Breast epithelium (tissue), 4 donors: ENCODE measurements around the gene PDGFC. TPM values are rescaled to one million over a fixed set of nuclear protein-coding genes. Genes with fewer than 3 reads are reported as not detected.

Experiments used
- DNase-seq, 2 donors: peaks; one replicate each; pipeline ENCODE4 v3.0.0-alpha.2; 2019; ENCODE audit warnings: low spot score in 2 of 2
- H3K27ac ChIP-seq, 2 donors: fragments of 200-600 bp; sonication (generic) in 1 of 2; one replicate each; pipeline ENCODE4 v1.5.1; 2016 to 2019; ENCODE audit warnings: mild to moderate bottlenecking in 1 of 2
- H3K27me3 ChIP-seq, 2 donors: fragments of 200-600 bp; sonication (generic) in 1 of 2; one replicate each; pipeline versions ENCODE4 v1.5.1 to v1.6.0; 2017 to 2019; ENCODE audit warnings: control low read depth in 1 of 2, mild to moderate bottlenecking in 1 of 2
- H3K36me3 ChIP-seq: fragments of 200-600 bp; one replicate; pipeline ENCODE4 v1.5.1; 2019
- H3K4me1 ChIP-seq, 2 donors: fragments of 200-600 bp; sonication (generic); one replicate each; pipeline ENCODE4 v1.5.1; 2016 to 2019; ENCODE audit warnings: control low read depth in 1 of 2
- H3K4me3 ChIP-seq, 3 donors: fragments of 200-600 bp; sonication (generic); 1 replicate in 2 of 3; 2 replicates in 1 of 3; pipeline ENCODE4 v1.5.1; 2016 to 2019; ENCODE audit warnings: mild to moderate bottlenecking in 3 of 3, moderate library complexity in 2 of 3
- H3K9me3 ChIP-seq, 2 donors: fragments of 200-600 bp; sonication (generic) in 1 of 2; one replicate each; pipeline ENCODE4 v1.5.1; 2016 to 2019; ENCODE audit warnings: control low read depth in 1 of 2
- CTCF ChIP-seq, 3 donors: fragments of 450-650 bp; IDR thresholded peaks; one replicate each; pipeline ENCODE4 v1.5.1; 2016 to 2017; ENCODE audit warnings: antibody characterized with exemption in 3 of 3, mild to moderate bottlenecking in 3 of 3, moderate library complexity in 3 of 3
- POLR2A ChIP-seq: fragments of 450-650 bp; IDR thresholded peaks from one replicate; pipeline ENCODE4 v1.6.1; 2016; ENCODE audit warnings: antibody characterized with exemption, mild to moderate bottlenecking, moderate library complexity
- POLR2AphosphoS5 ChIP-seq, 3 donors: sonication (generic); formaldehyde crosslinking; IDR thresholded peaks; one replicate each; pipeline ENCODE4 v1.6.1; 2017; ENCODE audit warnings: antibody characterized with exemption in 3 of 3
- intact Hi-C: fragments of 100-400 bp; cut with DNase I; formaldehyde crosslinking; loops from one replicate; pipeline ENCODE4 v1.15.1; 2023; ENCODE audit warnings: low total_unique reads
- total RNA-seq, 3 donors: library from RNA; depleted of rRNA; stranded (reverse); fragments of >200 nt; gene quantifications; one replicate each; pipeline ENCODE4 v1.1.0, GENCODE V29; 2016

The PDGFC gene
- total RNA-seq, 3 donors from 2014 or later: 32.4 to 59.7 (median 54.4) TPM

GRCh38 chr4:156962528-156962974 is 9.0 kb downstream of the PDGFC start:
- H3K36me3 ChIP-seq: no peaks in the 10 kb centered on the region
- no peaks in the 10 kb centered on the region for H3K27me3 ChIP-seq
- DNase-seq: no peak
- intact Hi-C loops: no loop called here
- no peaks in the 10 kb centered on the region for H3K4me1 ChIP-seq
- TF ChIP-seq CTCF (IDR thresholded peaks at IDR 0.05): no peak
- TF ChIP-seq POLR2AphosphoS5 (IDR thresholded peaks at IDR 0.05): no peak
- TF ChIP-seq POLR2A: no peak
- no peak overlapping the region for H3K4me3 ChIP-seq
- no peak overlapping the region for H3K27ac ChIP-seq
- H3K9me3 ChIP-seq: no peaks in the 10 kb centered on the region

GRCh38 chr4:156962058-156962358 is 9.6 kb downstream of the PDGFC start:
- Histone ChIP-seq H3K36me3 (no peaks in the 10 kb centered on the region), H3K27ac (no peak overlapping the region), H3K4me1 (no peaks in the 10 kb centered on the region), H3K9me3 (no peaks in the 10 kb centered on the region), H3K4me3 (no peak overlapping the region), H3K27me3 (no peaks in the 10 kb centered on the region)
- DNase-seq: no peak
- no peak for TF ChIP-seq POLR2AphosphoS5 (IDR thresholded peaks at IDR 0.05)
- no peak for TF ChIP-seq CTCF (IDR thresholded peaks at IDR 0.05)
- TF ChIP-seq POLR2A: no peak
- intact Hi-C loops: no loop called here

GRCh38 chr4:156961196-156962057 is 10.2 kb downstream of the PDGFC start:
- no peak for TF ChIP-seq POLR2A
- TF ChIP-seq CTCF (IDR thresholded peaks at IDR 0.05): no peak
- no peak for TF ChIP-seq POLR2AphosphoS5 (IDR thresholded peaks at IDR 0.05)
- H3K9me3 ChIP-seq: no peaks in the 10 kb centered on the region

GRCh38 chr4:156959298-156959702 is 12.3 kb downstream of the PDGFC start:
- Histone ChIP-seq H3K9me3 (no peaks in the 10 kb centered on the region), H3K27me3 (no peaks in the 10 kb centered on the region), H3K36me3 (no peaks in the 10 kb centered on the region), H3K27ac (no peak overlapping the region), H3K4me1 (no peaks in the 10 kb centered on the region), H3K4me3 (no peak overlapping the region)
- intact Hi-C loops: no loop called here
- no peak for DNase-seq
- TF ChIP-seq CTCF (IDR thresholded peaks at IDR 0.05) (no peak), POLR2AphosphoS5 (IDR thresholded peaks at IDR 0.05) (no peak), POLR2A (no peak)

More at GRCh38 chr4:156961196-156962057, 10.2 kb downstream of the PDGFC start:
- Histone ChIP-seq H3K36me3 (no peaks in the 10 kb centered on the region), H3K27ac (no peak overlapping the region), H3K4me3 (no peak overlapping the region), H3K4me1 (no peaks in the 10 kb centered on the region), H3K27me3 (no peaks in the 10 kb centered on the region)
- intact Hi-C loops: loop anchor here (2.0 kb wide), 1 partner anchor 39 kb away; no protein-coding TSS in a partner anchor
- DNase-seq: no peak

- Histone ChIP-seq H3K9me3 (no peaks in the 10 kb centered on the region), H3K27ac (peak overlapping the region; percentile 0 to 30), H3K36me3 (no peaks in the 10 kb centered on the region), H3K27me3 (no peaks in the 10 kb centered on the region), H3K4me3 (no peak overlapping the region), H3K4me1 (no peaks in the 10 kb centered on the region)
- DNase-seq: no peak
- intact Hi-C loops: no loop called here
- TF ChIP-seq POLR2AphosphoS5 (IDR thresholded peaks at IDR 0.05) (no peak), CTCF (IDR thresholded peaks at IDR 0.05) (no peak), POLR2A (no peak)
Measured at GRCh38 chr4:156958276-156959074, 13.1 kb downstream of the PDGFC start.
